ENCODE measurements around the gene TEX26.
"Not testable (repeated sequence)": the region's sequence is repeated elsewhere in the genome, so short reads cannot be mapped to it uniquely, and the experiment has no call there.

TEX26 gene

GRCh38 chr13:30918662-30919405, 13.6 kb upstream of the TEX26 start:
- DNase-seq (ENCODE audit: insufficient read length, low spot score), result no peak
- FAIRE-seq, result no peak

- DNase-seq (ENCODE audit: insufficient read length, low spot score) (no peak), FAIRE-seq (no peak)
Observed at GRCh38 chr13:30920162-30920909, 12.1 kb upstream of the TEX26 start.

- FAIRE-seq (no peak), DNase-seq (ENCODE audit: insufficient read length, low spot score) (no peak)
Observed at GRCh38 chr13:30923418-30923817, 9.0 kb upstream of the TEX26 start.

GRCh38 chr13:30924721-30925120, 7.7 kb upstream of the TEX26 start:
- no peak for FAIRE-seq
- no peak for DNase-seq (ENCODE audit: insufficient read length, low spot score)

GRCh38 chr13:30925429-30925828, 7.0 kb upstream of the TEX26 start:
- no peak for DNase-seq (ENCODE audit: insufficient read length, low spot score)
- no peak for FAIRE-seq

- no peak for FAIRE-seq
- no peak for DNase-seq (ENCODE audit: insufficient read length, low spot score)
Observed at GRCh38 chr13:30926781-30927180, 5.7 kb upstream of the TEX26 start.

- not testable (repeated sequence) for FAIRE-seq; DNase-seq (ENCODE audit: insufficient read length, low spot score)
Observed at GRCh38 chr13:30927188-30927587, 5.3 kb upstream of the TEX26 start.

GRCh38 chr13:30927595-30927994, 4.9 kb upstream of the TEX26 start:
- FAIRE-seq (no peak), DNase-seq (ENCODE audit: insufficient read length, low spot score) (no peak)

- FAIRE-seq, result no peak
- no peak for DNase-seq (ENCODE audit: insufficient read length, low spot score)
Observed at GRCh38 chr13:30928978-30929377, 3.5 kb upstream of the TEX26 start.

GRCh38 chr13:30933354-30933670, 856 bp downstream of the TEX26 start:
- FAIRE-seq (no peak), DNase-seq (ENCODE audit: insufficient read length, low spot score) (no peak)

- FAIRE-seq (no peak), DNase-seq (ENCODE audit: insufficient read length, low spot score) (no peak)
Observed at GRCh38 chr13:30934381-30934780, 1.9 kb downstream of the TEX26 start.

- no peak for FAIRE-seq
- no peak for DNase-seq (ENCODE audit: insufficient read length, low spot score)
Observed at GRCh38 chr13:30934803-30935202, 2.3 kb downstream of the TEX26 start.

- FAIRE-seq (no peak), DNase-seq (ENCODE audit: insufficient read length, low spot score) (no peak)
Observed at GRCh38 chr13:30936971-30937370, 4.5 kb downstream of the TEX26 start.

- FAIRE-seq, result no peak
- DNase-seq (ENCODE audit: insufficient read length, low spot score), result no peak
Observed at GRCh38 chr13:30943881-30944280, 11.4 kb downstream of the TEX26 start.

GRCh38 chr13:30957258-30957943, 24.9 kb downstream of the TEX26 start:
- FAIRE-seq, result no peak
- no peak for DNase-seq (ENCODE audit: insufficient read length, low spot score)

GRCh38 chr13:30959678-30960077, 27.2 kb downstream of the TEX26 start:
- DNase-seq (ENCODE audit: insufficient read length, low spot score) (no peak), FAIRE-seq (no peak)

- DNase-seq (ENCODE audit: insufficient read length, low spot score) (no peak), FAIRE-seq (no peak)
Observed at GRCh38 chr13:30963791-30964190, 31.3 kb downstream of the TEX26 start.

GRCh38 chr13:30965380-30965779, 32.9 kb downstream of the TEX26 start:
- no peak for DNase-seq (ENCODE audit: insufficient read length, low spot score)
- FAIRE-seq, result no peak

GRCh38 chr13:30966101-30966500, 33.6 kb downstream of the TEX26 start:
- FAIRE-seq (no peak), DNase-seq (ENCODE audit: insufficient read length, low spot score) (no peak)

GRCh38 chr13:30968846-30969245, 36.4 kb downstream of the TEX26 start:
- FAIRE-seq, result no peak
- DNase-seq (ENCODE audit: insufficient read length, low spot score), result no peak

GRCh38 chr13:30971575-30971974, 39.1 kb downstream of the TEX26 start:
- no peak for DNase-seq (ENCODE audit: insufficient read length, low spot score)
- FAIRE-seq, result no peak

GRCh38 chr13:30972888-30973377, 40.5 kb downstream of the TEX26 start:
- DNase-seq (ENCODE audit: insufficient read length, low spot score) (no peak), FAIRE-seq (no peak)

Data from GM19239 (cell line).